ENCODE data around the gene TSEN34. TPM values are rescaled to one million over a fixed set of nuclear protein-coding genes. Genes with fewer than 3 reads are reported as not detected.
"Not testable (repeated sequence)": the region's sequence is repeated elsewhere in the genome, so short reads cannot be mapped to it uniquely, and the experiment has no call there.

The TSEN34 gene
- polyA plus RNA-seq, 6 donors from 2014 or later, result 22.3 to 40.0 (median 32.1) TPM

GRCh38 chr19:54209811-54210494, 18.8 kb downstream of the TSEN34 start:
- Mint-ChIP-seq H3K9me3 (no peaks in the 10 kb centered on the region), H3K27me3 (no peaks in the 10 kb centered on the region), H3K4me3 (no peak overlapping the region), H3K4me1 (peaks cover 33 to 46% (median 42%) of the 10 kb centered on the region in 3 donors), H3K36me3 (peaks cover 0 to 15% of the 10 kb centered on the region in 2 donors), H3K27ac (peak overlapping the region in 5 of 6 donors; percentile 33 to 93 (median 79))
- ATAC-seq (ENCODE audit: low read depth in 2 of 2) (no peak), DNase-seq (no peak)

GRCh38 chr19:54211235-54211634, 20.1 kb downstream of the TSEN34 start:
- Mint-ChIP-seq H3K9me3 (no peaks in the 10 kb centered on the region), H3K27ac (peak overlapping the region in 5 of 6 donors; percentile 6 to 93 (median 75)), H3K36me3 (peaks cover 0 to 15% of the 10 kb centered on the region in 2 donors), H3K27me3 (no peaks in the 10 kb centered on the region), H3K4me3 (no peak overlapping the region), H3K4me1 (peaks cover 30 to 42% (median 33%) of the 10 kb centered on the region in 3 donors)
- ATAC-seq (ENCODE audit: low read depth in 2 of 2) (no peak), DNase-seq (no peak)

- peaks cover 11 to 24% (median 17%) of the 10 kb centered on the region in 3 donors for H3K4me1 Mint-ChIP-seq
- H3K4me3 Mint-ChIP-seq; ATAC-seq (ENCODE audit: low read depth in 2 of 2); H3K27me3 Mint-ChIP-seq; H3K9me3 Mint-ChIP-seq; H3K36me3 Mint-ChIP-seq; DNase-seq; H3K27ac Mint-ChIP-seq: not testable (repeated sequence)
Observed at GRCh38 chr19:54214217-54214616, 23.1 kb downstream of the TSEN34 start.

GRCh38 chr19:54214734-54215133, 23.6 kb downstream of the TSEN34 start:
- DNase-seq; H3K4me3 Mint-ChIP-seq; H3K27ac Mint-ChIP-seq; ATAC-seq (ENCODE audit: low read depth in 2 of 2); H3K36me3 Mint-ChIP-seq; H3K27me3 Mint-ChIP-seq; H3K9me3 Mint-ChIP-seq: not testable (repeated sequence)
- peaks cover 11 to 20% (median 12%) of the 10 kb centered on the region in 3 donors for H3K4me1 Mint-ChIP-seq

GRCh38 chr19:54216869-54217268, 25.8 kb downstream of the TSEN34 start:
- Mint-ChIP-seq H3K4me3 (no peak overlapping the region), H3K36me3 (no peaks in the 10 kb centered on the region), H3K9me3 (peaks cover 0 to 4% (median 0%) of the 10 kb centered on the region in 7 donors), H3K27ac (peak overlapping the region in 1 of 6 donors; percentile 51), H3K4me1 (peaks cover 0 to 3% (median 2%) of the 10 kb centered on the region in 3 donors), H3K27me3 (peaks cover 3 to 8% (median 6%) of the 10 kb centered on the region in 3 donors)
- DNase-seq (no peak), ATAC-seq (ENCODE audit: low read depth in 2 of 2) (no peak)

GRCh38 chr19:54217517-54218247, 26.6 kb downstream of the TSEN34 start:
- peaks cover 3 to 11% (median 8%) of the 10 kb centered on the region in 3 donors for H3K27me3 Mint-ChIP-seq
- not testable (repeated sequence) for DNase-seq; H3K27ac Mint-ChIP-seq; ATAC-seq (ENCODE audit: low read depth in 2 of 2); H3K4me1 Mint-ChIP-seq; H3K9me3 Mint-ChIP-seq; H3K4me3 Mint-ChIP-seq; H3K36me3 Mint-ChIP-seq

- Mint-ChIP-seq H3K36me3 (no peaks in the 10 kb centered on the region), H3K27ac (no peak overlapping the region), H3K4me1 (peaks cover 0 to 5% (median 0%) of the 10 kb centered on the region in 3 donors), H3K9me3 (peaks cover 0 to 4% (median 0%) of the 10 kb centered on the region in 7 donors), H3K4me3 (no peak overlapping the region), H3K27me3 (peaks cover 3 to 17% (median 13%) of the 10 kb centered on the region in 3 donors)
- DNase-seq, result no peak
- ATAC-seq (ENCODE audit: low read depth in 2 of 2), result no peak
Observed at GRCh38 chr19:54218259-54218658, 27.2 kb downstream of the TSEN34 start.

GRCh38 chr19:54218960-54219661, 28.0 kb downstream of the TSEN34 start:
- Mint-ChIP-seq H3K4me3 (no peak overlapping the region), H3K4me1 (peaks cover 0 to 6% (median 3%) of the 10 kb centered on the region in 3 donors), H3K9me3 (peaks cover 0 to 4% (median 0%) of the 10 kb centered on the region in 7 donors), H3K27ac (peak overlapping the region in 1 of 6 donors; percentile 82), H3K27me3 (peaks cover 7 to 25% (median 22%) of the 10 kb centered on the region in 3 donors), H3K36me3 (no peaks in the 10 kb centered on the region)
- DNase-seq (no peak), ATAC-seq (ENCODE audit: low read depth in 2 of 2) (no peak)

- H3K36me3 Mint-ChIP-seq; ATAC-seq (ENCODE audit: low read depth in 2 of 2); H3K9me3 Mint-ChIP-seq; H3K4me3 Mint-ChIP-seq; DNase-seq; H3K27ac Mint-ChIP-seq; H3K4me1 Mint-ChIP-seq: not testable (repeated sequence)
- peaks cover 7 to 26% (median 22%) of the 10 kb centered on the region in 3 donors for H3K27me3 Mint-ChIP-seq
Observed at GRCh38 chr19:54219702-54220101, 28.6 kb downstream of the TSEN34 start.

GRCh38 chr19:54221947-54222346, 30.8 kb downstream of the TSEN34 start:
- not testable (repeated sequence) for H3K27ac Mint-ChIP-seq; H3K4me1 Mint-ChIP-seq; H3K9me3 Mint-ChIP-seq; H3K4me3 Mint-ChIP-seq; H3K36me3 Mint-ChIP-seq; ATAC-seq (ENCODE audit: low read depth in 2 of 2); DNase-seq
- H3K27me3 Mint-ChIP-seq, result peaks cover 13 to 33% (median 22%) of the 10 kb centered on the region in 3 donors

- not testable (repeated sequence) for H3K36me3 Mint-ChIP-seq; ATAC-seq (ENCODE audit: low read depth in 2 of 2); DNase-seq; H3K27ac Mint-ChIP-seq; H3K9me3 Mint-ChIP-seq; H3K4me3 Mint-ChIP-seq; H3K4me1 Mint-ChIP-seq
- peaks cover 13 to 33% (median 22%) of the 10 kb centered on the region in 3 donors for H3K27me3 Mint-ChIP-seq
Observed at GRCh38 chr19:54222474-54223276, 31.6 kb downstream of the TSEN34 start, which contains the start of gene LILRB3. LILRB3 (minus strand) TSS chr19:54223007; CDS start chr19:54222976, 31 bp downstream.

GRCh38 chr19:54223277-54223936, 32.3 kb downstream of the TSEN34 start:
- H3K27me3 Mint-ChIP-seq, result peaks cover 18 to 33% (median 29%) of the 10 kb centered on the region in 3 donors
- H3K9me3 Mint-ChIP-seq; H3K27ac Mint-ChIP-seq; H3K4me1 Mint-ChIP-seq; DNase-seq; H3K4me3 Mint-ChIP-seq; H3K36me3 Mint-ChIP-seq; ATAC-seq (ENCODE audit: low read depth in 2 of 2): not testable (repeated sequence)

Measured in naive B cell (primary cell).